Non-pigmented ciliary epithelial cell (primary cell): Measurements from ENCODE around the gene TIAM1.
A peak's percentile ranks its signal among the peaks of the same experiment; 100 is the strongest.
"Not testable (repeated sequence)": the region's sequence is repeated elsewhere in the genome, so short reads cannot be mapped to it uniquely, and the experiment has no call there.

Experiments used
- DNase-seq: peaks from one replicate; pipeline ENCODE4 v3.0.0-alpha.2; 2010; ENCODE audit warnings: low read depth

The TIAM1 gene

DNA sequence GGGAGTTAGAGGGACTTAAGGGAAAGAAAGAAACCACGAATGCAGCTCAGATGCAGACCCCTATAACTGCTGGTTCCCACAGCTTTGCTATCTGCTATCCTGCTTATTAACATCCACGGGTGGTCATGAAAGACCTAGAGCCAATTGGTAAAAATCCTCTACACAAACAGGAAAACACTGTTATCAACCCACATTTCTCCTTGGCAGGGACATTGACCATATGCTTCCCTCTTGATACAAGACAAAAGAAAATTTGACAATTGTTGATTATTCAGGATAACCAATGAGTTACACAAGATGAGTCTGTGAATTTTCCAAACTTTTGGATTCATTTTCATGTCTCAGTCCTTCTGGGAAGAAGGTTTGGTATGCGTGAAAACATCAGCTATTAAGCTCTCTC is 90.4 kb downstream of the TIAM1 start:
- no peak for DNase-seq

- no peak for DNase-seq
Measured at GRCh38 chr21:31252611-31253010, 91.5 kb downstream of the TIAM1 start.

- DNase-seq: no peak
Measured at GRCh38 chr21:31252091-31252490, 92.0 kb downstream of the TIAM1 start.

GRCh38 chr21:31251686-31252085 is 92.4 kb downstream of the TIAM1 start:
- DNase-seq: no peak

DNA sequence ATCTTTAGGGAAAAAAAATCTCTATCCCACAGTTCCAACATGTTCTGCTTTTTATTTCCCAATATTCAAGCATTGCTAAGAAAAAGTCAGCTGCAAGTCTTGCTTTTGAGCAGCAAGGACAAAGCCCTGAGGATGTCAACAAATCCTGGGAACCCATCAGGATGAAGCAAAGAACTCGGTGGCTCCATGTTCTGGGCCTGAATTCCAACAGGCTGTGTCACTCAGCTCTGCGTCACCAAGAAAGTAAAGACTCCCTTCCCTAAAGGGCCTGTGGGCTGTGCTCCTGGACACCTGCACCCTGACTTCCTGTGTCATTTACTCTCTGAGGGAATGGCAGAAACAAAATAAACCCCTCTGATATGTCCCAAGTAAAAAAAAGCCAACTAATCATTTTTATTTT is 95.5 kb downstream of the TIAM1 start:
- DNase-seq: peak; percentile 49

DNA sequence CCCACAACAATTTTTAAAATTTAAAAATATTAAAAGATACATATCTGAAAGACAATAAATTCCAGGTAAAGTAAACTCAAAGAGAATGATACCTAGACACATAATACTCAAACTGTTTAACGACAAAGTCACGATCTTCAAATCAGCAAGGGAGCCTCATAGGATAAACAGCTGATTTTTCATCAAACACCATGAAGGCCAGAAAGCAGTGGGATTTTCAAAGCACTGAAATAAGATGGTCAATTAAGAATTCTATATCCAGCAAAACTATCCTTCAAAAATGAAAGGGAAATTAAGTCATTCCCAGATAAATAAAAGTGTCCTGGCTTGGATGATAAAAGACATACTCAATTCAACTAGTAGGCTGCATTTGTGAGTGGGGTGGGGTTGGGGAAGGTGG is 100.5 kb downstream of the TIAM1 start:
- DNase-seq: no peak

DNA sequence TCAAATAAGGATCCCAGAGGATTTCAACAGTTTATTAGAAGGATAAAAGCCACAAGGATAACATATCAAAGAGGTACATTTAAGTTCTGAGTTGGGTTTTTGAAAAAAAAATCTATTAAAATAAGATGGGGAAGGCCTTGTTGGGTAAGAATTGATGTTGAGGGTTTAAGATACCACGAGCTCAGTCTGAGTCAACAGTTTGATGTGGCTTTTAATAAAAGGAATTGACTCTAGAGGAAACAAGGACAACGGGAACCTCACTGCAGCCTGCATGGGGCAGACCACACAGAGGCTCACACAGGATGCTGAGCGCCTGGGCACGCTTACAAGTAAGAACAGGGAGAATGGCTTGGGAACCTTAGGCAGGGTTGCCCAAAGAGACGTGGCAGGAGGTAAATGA is 107.5 kb downstream of the TIAM1 start:
- no peak for DNase-seq

- DNase-seq: no peak
Measured at GRCh38 chr21:31235671-31236450, 108.2 kb downstream of the TIAM1 start.

- no peak for DNase-seq
Measured at GRCh38 chr21:31234936-31235335, 109.1 kb downstream of the TIAM1 start.

GRCh38 chr21:31233711-31234110 is 110.3 kb downstream of the TIAM1 start:
- DNase-seq: no peak

DNA sequence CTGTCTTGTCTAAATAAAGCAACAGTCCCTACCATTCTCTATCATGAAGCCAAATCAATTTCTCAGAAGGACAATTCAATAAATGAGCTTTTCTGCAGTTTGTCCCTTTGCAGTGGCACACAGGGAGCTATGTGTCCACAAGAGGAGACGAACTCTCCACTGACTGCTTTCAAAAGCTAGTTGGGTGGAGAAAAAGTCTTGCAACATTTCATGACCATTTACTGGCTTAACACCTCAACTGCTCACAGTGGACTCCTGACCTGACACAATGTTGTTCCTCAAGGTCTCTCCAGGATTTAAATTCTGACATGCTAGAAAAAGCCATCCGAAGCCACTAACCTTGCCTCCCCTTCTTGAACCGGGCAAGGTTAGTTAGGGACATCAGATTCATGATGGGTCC is 111.7 kb downstream of the TIAM1 start:
- DNase-seq: no peak

DNA sequence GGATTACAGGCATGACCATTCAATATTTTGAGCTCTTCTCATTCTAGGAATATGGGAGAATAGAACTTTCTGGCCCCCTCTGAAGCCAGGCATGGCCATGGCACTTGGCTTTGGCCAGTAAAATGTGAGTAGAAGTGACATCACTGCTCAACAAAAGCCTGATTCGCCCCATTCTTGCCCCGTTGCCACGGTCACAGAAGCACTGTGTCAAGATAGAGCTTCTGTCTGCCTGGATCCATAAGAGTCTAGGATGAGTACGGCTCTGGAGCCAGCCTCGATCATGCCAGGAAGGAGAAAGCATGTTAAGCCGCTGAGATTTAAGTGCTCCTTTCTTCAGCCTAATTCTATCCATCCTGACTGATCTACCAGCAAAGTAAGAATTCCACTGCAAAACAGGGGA is 113.1 kb downstream of the TIAM1 start:
- DNase-seq: no peak

GRCh38 chr21:31228723-31229122 is 115.3 kb downstream of the TIAM1 start:
- not testable (repeated sequence) for DNase-seq

- no peak for DNase-seq
Measured at GRCh38 chr21:31225713-31226112, 118.3 kb downstream of the TIAM1 start.

DNA sequence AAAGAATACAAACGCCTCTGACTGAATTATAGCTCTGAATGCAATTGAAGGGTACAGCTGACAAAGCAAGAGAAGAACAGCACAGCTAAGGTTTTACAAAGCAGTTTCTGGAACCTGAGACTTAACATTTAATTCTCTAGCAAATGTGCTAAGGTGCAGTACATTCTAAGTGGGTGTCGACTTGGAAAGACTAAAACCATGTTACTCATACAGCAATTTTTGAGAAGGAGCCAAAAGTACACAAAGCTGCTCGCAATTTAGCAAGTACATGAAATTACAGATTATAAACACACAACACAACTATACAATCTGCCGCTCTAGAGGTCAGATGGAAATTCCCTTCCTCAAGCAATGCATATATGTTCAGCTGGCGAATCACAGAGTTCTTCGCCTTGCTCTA is 121.9 kb downstream of the TIAM1 start:
- no peak for DNase-seq

DNA sequence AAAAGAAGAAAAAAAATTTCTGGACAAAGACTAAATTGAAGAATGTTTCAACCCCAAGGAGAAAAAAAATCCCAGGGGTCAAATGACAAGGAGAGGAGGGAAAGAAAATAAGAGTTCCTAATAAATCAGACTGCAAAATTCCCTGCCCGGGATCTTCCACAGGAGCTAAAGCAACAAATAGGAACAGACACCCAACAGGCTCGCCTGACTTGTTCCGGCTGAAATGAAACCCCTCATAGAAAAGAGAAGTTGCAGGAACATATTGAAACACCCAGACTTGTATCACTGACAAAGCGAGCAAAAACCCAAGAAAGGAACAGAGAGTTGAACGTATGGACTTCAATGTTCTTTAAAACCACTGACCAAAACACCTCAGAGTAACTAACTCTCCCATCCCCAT is 123.0 kb downstream of the TIAM1 start:
- DNase-seq: no peak

DNA sequence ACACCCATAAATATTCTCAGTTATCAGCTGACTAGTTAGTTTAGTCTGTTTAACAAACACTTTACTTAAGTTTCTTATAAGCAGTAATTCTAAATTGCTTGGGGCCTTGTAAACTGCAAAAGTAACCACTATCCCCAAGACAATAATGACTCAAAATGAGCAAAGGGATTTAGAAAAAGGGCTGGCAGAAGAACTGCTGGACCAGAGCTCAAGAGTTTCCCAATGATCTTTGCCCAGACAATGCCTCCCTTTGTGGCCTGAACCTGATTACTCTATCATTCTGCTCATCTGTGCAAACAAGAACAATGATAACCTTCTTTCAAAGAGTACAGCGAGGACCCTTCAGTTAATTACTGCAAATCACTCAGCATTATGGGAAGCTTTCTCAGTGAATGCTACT is 123.5 kb downstream of the TIAM1 start:
- no peak for DNase-seq

DNA sequence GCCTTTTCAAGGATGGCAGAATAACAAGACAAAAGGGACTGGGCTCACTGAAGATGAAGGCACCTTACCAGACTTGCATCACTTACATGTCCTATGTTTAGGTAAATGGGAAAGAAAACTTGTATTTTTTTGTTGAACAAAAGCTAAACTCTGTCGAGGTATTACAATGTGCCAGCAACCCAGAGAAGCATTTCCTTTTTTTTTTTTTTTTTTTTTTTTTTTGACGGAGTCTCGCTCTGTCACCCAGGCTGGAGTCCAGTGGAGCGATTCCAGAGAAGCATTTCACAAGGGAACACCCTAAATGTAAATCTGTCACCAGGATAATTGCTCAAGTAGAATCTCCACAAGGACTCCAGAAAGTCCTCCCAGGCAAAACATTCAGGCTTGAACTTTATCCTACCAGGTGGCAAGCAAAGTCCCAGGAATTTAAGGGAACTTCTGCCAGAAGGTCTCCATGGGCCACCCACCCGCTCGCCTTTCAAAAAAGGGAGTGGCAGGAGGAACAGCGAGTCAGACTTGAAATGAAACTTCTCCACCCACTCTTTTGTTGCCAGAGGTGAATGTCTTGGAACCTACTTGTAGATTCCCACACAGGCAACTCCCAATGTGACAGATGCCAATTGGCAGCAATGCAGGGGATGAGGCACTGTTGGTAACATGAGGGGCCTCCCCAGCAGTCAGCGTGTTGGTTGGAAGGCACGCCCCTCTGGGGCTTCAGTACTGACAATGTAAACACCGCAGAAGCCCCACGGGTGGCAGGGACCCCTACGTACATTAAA is 125.0 kb downstream of the TIAM1 start:
- DNase-seq: no peak

GRCh38 chr21:31216206-31216605 is 127.9 kb downstream of the TIAM1 start:
- no peak for DNase-seq

GRCh38 chr21:31213787-31214186 is 130.3 kb downstream of the TIAM1 start:
- no peak for DNase-seq

DNA sequence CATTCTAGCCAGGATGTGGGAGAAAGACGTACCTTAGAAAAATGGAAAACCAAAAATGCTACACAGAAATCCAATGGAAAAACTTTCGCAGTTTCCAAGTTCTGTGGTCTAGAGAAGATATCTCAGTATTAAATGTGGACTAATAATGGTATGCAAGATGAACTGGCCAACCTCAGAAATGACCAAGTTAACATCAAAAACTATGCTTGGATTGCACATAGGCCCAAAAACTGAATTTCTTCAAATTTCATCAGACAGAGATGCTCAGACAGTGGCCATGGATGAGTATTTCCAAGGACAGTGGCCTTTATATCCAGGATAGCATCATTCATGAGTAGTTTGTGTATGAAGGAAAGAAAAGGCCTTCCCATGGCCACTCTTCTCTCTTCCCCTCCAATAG is 132.2 kb downstream of the TIAM1 start:
- DNase-seq: no peak

DNA sequence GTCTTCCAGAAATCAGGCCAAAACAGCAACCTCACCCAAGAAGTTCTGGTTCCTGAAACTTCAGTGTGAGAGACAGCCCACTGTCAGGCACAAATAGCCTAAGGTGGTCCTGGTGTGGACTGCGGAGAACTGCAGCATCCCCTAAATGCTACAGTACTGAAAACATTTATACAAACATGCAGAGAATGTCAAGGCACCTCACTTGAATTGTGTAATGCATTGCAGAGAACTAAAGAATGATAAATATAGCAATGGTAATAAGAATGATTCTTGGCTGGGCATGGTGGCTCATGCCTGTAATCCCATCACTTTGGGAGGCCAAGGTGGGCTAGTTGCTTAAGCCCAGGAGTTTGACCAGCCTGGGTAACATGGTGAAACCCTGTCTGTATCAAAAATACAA is 138.6 kb downstream of the TIAM1 start:
- DNase-seq: no peak

DNA sequence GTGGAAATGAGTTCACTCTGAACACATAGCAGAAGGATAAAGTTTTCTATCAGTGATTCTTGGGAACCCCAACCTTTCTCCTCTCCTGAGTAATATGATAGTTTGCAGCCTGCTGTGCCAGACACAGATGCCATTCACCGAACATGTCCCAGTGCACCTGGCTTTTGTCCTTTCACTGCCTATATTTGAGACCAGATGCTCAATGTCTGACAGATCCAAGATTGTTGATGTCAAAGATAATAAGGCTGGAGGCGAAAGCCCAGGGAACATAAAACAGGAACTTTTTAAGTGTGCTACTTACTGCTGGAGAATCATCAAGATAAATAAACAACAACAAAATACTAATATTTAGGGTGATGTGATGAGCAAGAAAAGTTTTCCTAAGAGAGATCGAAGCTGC is 139.3 kb downstream of the TIAM1 start:
- no peak for DNase-seq
